CD14-positive monocyte (primary cell): ENCODE results near the gene ASNSD1. TPM values are rescaled to one million over a fixed set of nuclear protein-coding genes. Genes with fewer than 3 reads are reported as not detected.

Experiments
- DNase-seq, 3 donors: peaks; one replicate each; pipeline ENCODE4 v3.0.0-alpha.2; 2011 to 2022
- H2AFZ ChIP-seq: 2 replicates; pipeline ENCODE4 v1.6.0; 2012; ENCODE audit warnings: mild to moderate bottlenecking, low read depth, low read length, inconsistent platforms; ENCODE audit not compliant: insufficient read depth, poor library complexity, severe bottlenecking
- H3K27ac ChIP-seq, 2 donors: 1 replicate in 1 of 2; 2 replicates in 1 of 2; pipeline ENCODE4 v1.5.1; 2012 to 2013; ENCODE audit warnings: low read length in 2 of 2, control low read depth in 1 of 2, inconsistent platforms in 1 of 2, low read depth in 1 of 2, mild to moderate bottlenecking in 1 of 2
- H3K27me3 ChIP-seq, 2 donors: one replicate each; pipeline versions ENCODE4 v1.6.0 to v1.6.1; 2011 to 2013; ENCODE audit warnings: low read length in 2 of 2; ENCODE audit not compliant: control insufficient read depth in 2 of 2, insufficient read depth in 2 of 2
- H3K36me3 ChIP-seq, 2 donors: replicated peaks in 1 of 2; 1 replicate in 1 of 2; 2 replicates in 1 of 2; pipeline versions ENCODE4 v1.5.1 to v1.6.1; 2012 to 2013; ENCODE audit warnings: low read length in 2 of 2, control low read depth in 1 of 2, inconsistent platforms in 1 of 2, mild to moderate bottlenecking in 1 of 2; ENCODE audit not compliant: insufficient read depth in 2 of 2, control insufficient read depth in 1 of 2
- H3K4me1 ChIP-seq, 2 donors: 1 replicate in 1 of 2; 2 replicates in 1 of 2; pipeline versions ENCODE4 v1.5.1 to v1.6.1; 2012 to 2013; ENCODE audit warnings: low read length in 2 of 2, control low read depth in 1 of 2, inconsistent platforms in 1 of 2, mild to moderate bottlenecking in 1 of 2, moderate library complexity in 1 of 2; ENCODE audit not compliant: insufficient read depth in 2 of 2, control insufficient read depth in 1 of 2
- H3K4me2 ChIP-seq: replicated peaks from 2 replicates; pipeline ENCODE3; 2012; ENCODE audit warnings: low read length, moderate library complexity, mild to moderate bottlenecking; ENCODE audit not compliant: poor library complexity, severe bottlenecking; ENCODE audit errors: extremely low read depth
- H3K4me3 ChIP-seq, 3 experiments: fragments of 200-600 bp in 1 of 3; sonication (generic) in 1 of 3; replicated peaks in 1 of 3; 1 replicate in 2 of 3; 2 replicates in 1 of 3; pipeline ENCODE4 v1.5.1; 2011 to 2013; ENCODE audit warnings: low read length in 3 of 3, mild to moderate bottlenecking in 3 of 3, control low read depth in 2 of 3, low read depth in 2 of 3, inconsistent platforms in 1 of 3, moderate library complexity in 1 of 3
- H3K79me2 ChIP-seq: 2 replicates; pipeline ENCODE4 v1.6.0; 2012; ENCODE audit warnings: mild to moderate bottlenecking, control low read depth, inconsistent platforms, low read length, moderate library complexity; ENCODE audit not compliant: insufficient read depth
- H3K9ac ChIP-seq: 2 replicates; pipeline ENCODE4 v1.6.0; 2017; ENCODE audit warnings: low read length, mild to moderate bottlenecking; ENCODE audit not compliant: insufficient read depth, poor library complexity, severe bottlenecking
- H3K9me3 ChIP-seq, 2 donors: replicated peaks in 1 of 2; 1 replicate in 1 of 2; 2 replicates in 1 of 2; pipeline versions ENCODE4 v1.5.1 to v1.6.1; 2012 to 2013; ENCODE audit warnings: low read length in 2 of 2, control low read depth in 1 of 2; ENCODE audit not compliant: control insufficient read depth in 1 of 2, insufficient read depth in 1 of 2
- H4K20me1 ChIP-seq: 2 replicates; pipeline ENCODE4 v1.6.0; 2012; ENCODE audit warnings: mild to moderate bottlenecking, low read length, control low read depth, moderate library complexity; ENCODE audit not compliant: insufficient read depth
- H3K27ac Mint-ChIP-seq, 7 donors: one replicate each; pipeline ENCODE4 v1.8.0; 2020; ENCODE audit warnings: mild to moderate bottlenecking in 7 of 7, mixed read lengths in 7 of 7, moderate library complexity in 6 of 7, inconsistent platforms in 2 of 7
- H3K27me3 Mint-ChIP-seq, 3 donors: one replicate each; pipeline ENCODE4 v1.8.0; 2021 to 2022; ENCODE audit warnings: low read depth in 3 of 3, mild to moderate bottlenecking in 3 of 3, mixed read lengths in 3 of 3, moderate library complexity in 3 of 3, inconsistent platforms in 1 of 3
- H3K36me3 Mint-ChIP-seq, 2 donors: one replicate each; pipeline ENCODE4 v1.8.0; 2020; ENCODE audit warnings: mixed read lengths in 2 of 2, inconsistent platforms in 1 of 2, mild to moderate bottlenecking in 1 of 2
- H3K4me1 Mint-ChIP-seq: one replicate; pipeline ENCODE4 v1.8.0; 2020; ENCODE audit warnings: mild to moderate bottlenecking, mixed read lengths
- H3K4me3 Mint-ChIP-seq, 2 donors: one replicate each; pipeline ENCODE4 v1.8.0; 2020; ENCODE audit warnings: mild to moderate bottlenecking in 2 of 2, mixed read lengths in 2 of 2, moderate library complexity in 1 of 2
- H3K9me3 Mint-ChIP-seq, 7 donors: one replicate each; pipeline ENCODE4 v1.8.0; 2020 to 2022; ENCODE audit warnings: mixed read lengths in 7 of 7, mild to moderate bottlenecking in 6 of 7, moderate library complexity in 6 of 7, inconsistent platforms in 2 of 7
- WGBS: methylation state at CpG from one replicate; pipeline ENCODE4 v1.1.5; 2013; ENCODE audit warnings: missing lambda C conversion rate; ENCODE audit not compliant: insufficient coverage; 5-methylcytosine and 5-hydroxymethylcytosine counted together
- intact Hi-C, 2 donors: fragments of 100-400 bp; cut with micrococcal nuclease; formaldehyde crosslinking; loops; one replicate each; pipeline versions ENCODE4 v1.15.0 to v1.15.1; 2023
- polyA plus RNA-seq, 3 donors: library from polyadenylated mRNA; depleted of rRNA in 1 of 3; unstranded in 2 of 3; stranded (reverse) in 1 of 3; fragments of 300-500 nt in 2 of 3; fragments of >200 nt in 1 of 3; fragmentation: Illumina TruSeq in 2 of 3; gene quantifications; 1 replicate in 2 of 3; 2 replicates in 1 of 3; pipeline ENCODE4 v1.2.3, GENCODE V29; 2012 to 2021
- TF ChIP-seq, protein P1 (sequence below): fragments of 200-600 bp; IDR thresholded peaks from one replicate; pipeline ENCODE4 v1.8.0; 2022; ENCODE audit warnings: antibody characterized with exemption, mild to moderate bottlenecking

The ASNSD1 gene
- polyA plus RNA-seq, 3 donors = 8.6 to 27.1 (median 26.6) TPM

DNA sequence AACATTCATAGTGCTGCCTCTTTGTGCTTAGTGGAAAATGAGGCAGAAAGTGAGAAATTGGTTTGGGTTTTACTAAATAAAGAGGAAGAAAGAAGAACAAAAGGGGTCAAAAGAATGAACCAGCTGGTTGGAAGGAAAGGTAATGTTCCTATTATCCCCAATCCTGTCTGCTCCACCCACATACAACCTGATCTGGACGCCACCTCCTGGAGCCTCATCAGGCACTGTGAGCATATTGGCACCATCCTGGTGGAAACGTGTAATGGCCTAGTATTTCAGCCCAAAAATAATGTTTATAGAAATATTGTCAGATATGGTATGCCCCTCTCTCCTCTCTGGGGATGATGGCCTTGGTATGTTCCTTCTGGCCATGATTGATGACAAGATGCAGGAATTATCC is 35.6 kb upstream of the ASNSD1 start:
- Histone ChIP-seq H3K4me1 (no peaks in the 10 kb centered on the region), H3K79me2 (no peaks in the 10 kb centered on the region), H4K20me1 (no peaks in the 10 kb centered on the region), H3K4me2 (no peak overlapping the region), H3K36me3 (no peaks in the 10 kb centered on the region), H3K4me3 (no peak overlapping the region), H3K9me3 (no peaks in the 10 kb centered on the region), H3K9ac (no peak overlapping the region), H2AFZ (no peak overlapping the region), H3K27ac (no peak overlapping the region), H3K27me3 (no peaks in the 10 kb centered on the region)
- no CpG with 5 or more reads among the region's 2 CpGs for WGBS
- Mint-ChIP-seq H3K27ac (no peak overlapping the region), H3K9me3 (no peaks in the 10 kb centered on the region), H3K4me3 (no peak overlapping the region), H3K36me3 (no peaks in the 10 kb centered on the region), H3K4me1 (no peaks in the 10 kb centered on the region), H3K27me3 (peaks cover 0 to 4% (median 0%) of the 10 kb centered on the region in 3 donors)
- intact Hi-C loops = no loop called here
- TF ChIP-seq, protein P1, sequence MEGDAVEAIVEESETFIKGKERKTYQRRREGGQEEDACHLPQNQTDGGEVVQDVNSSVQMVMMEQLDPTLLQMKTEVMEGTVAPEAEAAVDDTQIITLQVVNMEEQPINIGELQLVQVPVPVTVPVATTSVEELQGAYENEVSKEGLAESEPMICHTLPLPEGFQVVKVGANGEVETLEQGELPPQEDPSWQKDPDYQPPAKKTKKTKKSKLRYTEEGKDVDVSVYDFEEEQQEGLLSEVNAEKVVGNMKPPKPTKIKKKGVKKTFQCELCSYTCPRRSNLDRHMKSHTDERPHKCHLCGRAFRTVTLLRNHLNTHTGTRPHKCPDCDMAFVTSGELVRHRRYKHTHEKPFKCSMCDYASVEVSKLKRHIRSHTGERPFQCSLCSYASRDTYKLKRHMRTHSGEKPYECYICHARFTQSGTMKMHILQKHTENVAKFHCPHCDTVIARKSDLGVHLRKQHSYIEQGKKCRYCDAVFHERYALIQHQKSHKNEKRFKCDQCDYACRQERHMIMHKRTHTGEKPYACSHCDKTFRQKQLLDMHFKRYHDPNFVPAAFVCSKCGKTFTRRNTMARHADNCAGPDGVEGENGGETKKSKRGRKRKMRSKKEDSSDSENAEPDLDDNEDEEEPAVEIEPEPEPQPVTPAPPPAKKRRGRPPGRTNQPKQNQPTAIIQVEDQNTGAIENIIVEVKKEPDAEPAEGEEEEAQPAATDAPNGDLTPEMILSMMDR = no peak
- DNase-seq = no peak

DNA sequence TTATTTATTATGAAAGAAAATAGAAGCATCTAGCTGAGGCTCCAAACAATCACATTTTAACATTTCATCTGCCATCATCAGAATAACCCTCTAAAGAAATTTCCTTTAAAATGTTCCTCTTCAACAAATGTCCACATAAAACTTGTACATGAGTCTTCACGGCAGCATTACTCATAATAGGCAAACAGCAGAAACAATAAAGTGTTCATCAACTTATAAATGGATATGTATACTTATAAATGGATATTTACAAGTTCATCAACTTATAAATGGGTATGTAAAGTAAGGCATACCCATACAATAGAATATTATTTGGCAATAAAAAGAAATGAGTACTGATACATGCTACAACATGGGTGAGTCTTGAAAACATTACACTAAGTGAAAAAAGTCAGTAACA is 33.5 kb upstream of the ASNSD1 start:
- DNase-seq = no peak
- H3K27ac ChIP-seq = no peak overlapping the region
- Mint-ChIP-seq H3K4me1 (no peaks in the 10 kb centered on the region), H3K9me3 (no peaks in the 10 kb centered on the region), H3K4me3 (no peak overlapping the region), H3K36me3 (no peaks in the 10 kb centered on the region), H3K27me3 (peaks cover 0 to 4% (median 0%) of the 10 kb centered on the region in 3 donors), H3K27ac (no peak overlapping the region)
- H3K4me2 ChIP-seq = no peak overlapping the region
- H3K9ac ChIP-seq = no peak overlapping the region
- H3K36me3 ChIP-seq = no peaks in the 10 kb centered on the region
- intact Hi-C loops = no loop called here
- no peaks in the 10 kb centered on the region for H3K27me3 ChIP-seq
- no peaks in the 10 kb centered on the region for H3K4me1 ChIP-seq
- no peaks in the 10 kb centered on the region for H3K79me2 ChIP-seq
- H3K4me3 ChIP-seq = no peak overlapping the region
- TF ChIP-seq, protein P1 = no peak
- H3K9me3 ChIP-seq = no peaks in the 10 kb centered on the region
- no peak overlapping the region for H2AFZ ChIP-seq
- no peaks in the 10 kb centered on the region for H4K20me1 ChIP-seq
- WGBS = no CpG with 5 or more reads among the region's 1 CpG
